IMR-90 (cell line): ENCODE measurements around the gene NELL1. TPM values are rescaled to one million over a fixed set of nuclear protein-coding genes. Genes with fewer than 3 reads are reported as not detected.

Source experiments
- ATAC-seq: fragments of 200-7000 bp; cut with Tn5 transposase; 2 replicates; pipeline ENCODE4 v1.9.1; 2020; ENCODE audit warnings: low read depth, mild to moderate bottlenecking, moderate library complexity
- BruUV-seq: library from RNA; stranded (reverse); fragments of 400-500 nt; replicated peaks from 2 replicates; lab custom pipeline; 2021; lab: Mats Ljungman, UMichigan
- CTCF ChIA-PET: fragments of 300-600 bp; formaldehyde crosslinking; extraction: SDS; loops from one replicate; lab custom pipeline; 2021; ENCODE audit warnings: antibody characterized with exemption; lab: Yijun Ruan, JAX
- POLR2A ChIA-PET: fragments of 300-600 bp; sonication (Branson Sonifier 250); formaldehyde crosslinking; loops from one replicate; lab custom pipeline; 2022; ENCODE audit warnings: antibody characterized with exemption; ENCODE audit not compliant: unreplicated experiment; lab: Charles Lee
- DNase-seq: peaks from one replicate; pipeline ENCODE4 v3.0.0; 2013
- H2AFZ ChIP-seq: replicated peaks from 2 replicates; pipeline ENCODE3; 2013; ENCODE audit warnings: low read length, mild to moderate bottlenecking; ENCODE audit not compliant: poor library complexity
- H2AK5ac ChIP-seq: 2 replicates; pipeline ENCODE4 v1.6.1; 2013; ENCODE audit warnings: low read depth, low read length, inconsistent platforms
- H2AK9ac ChIP-seq: replicated peaks from 2 replicates; pipeline ENCODE3; 2013; ENCODE audit warnings: mild to moderate bottlenecking, low read depth, low read length, moderate library complexity; ENCODE audit not compliant: poor library complexity
- H2BK120ac ChIP-seq: 2 replicates; pipeline ENCODE4 v1.6.1; 2013; ENCODE audit warnings: low read depth, low read length, inconsistent platforms
- H2BK15ac ChIP-seq: 3 replicates; pipeline ENCODE4 v1.6.1; 2013; ENCODE audit warnings: low read depth, low read length, inconsistent platforms
- H2BK20ac ChIP-seq: 2 replicates; pipeline ENCODE4 v1.6.1; 2013; ENCODE audit warnings: low read depth, mild to moderate bottlenecking, inconsistent platforms, low read length, moderate library complexity
- H2BK5ac ChIP-seq: 2 replicates; pipeline ENCODE4 v1.6.1; 2013; ENCODE audit warnings: mild to moderate bottlenecking, low read depth, low read length, inconsistent platforms; ENCODE audit not compliant: poor library complexity, severe bottlenecking
- H3K14ac ChIP-seq: replicated peaks from 2 replicates; pipeline ENCODE4 v1.6.1; 2013; ENCODE audit warnings: low read depth, low read length, inconsistent platforms
- H3K18ac ChIP-seq: 2 replicates; pipeline ENCODE4 v1.6.1; 2013; ENCODE audit warnings: low read depth, low read length, control low read depth
- H3K23ac ChIP-seq: 2 replicates; pipeline ENCODE4 v1.6.1; 2013; ENCODE audit warnings: low read depth, low read length, inconsistent platforms
- H3K27ac ChIP-seq: 2 replicates; pipeline ENCODE4 v1.5.1; 2013; ENCODE audit warnings: mild to moderate bottlenecking, control low read depth, low read length; ENCODE audit not compliant: insufficient read depth
- H3K27me3 ChIP-seq: 2 replicates; pipeline ENCODE4 v1.6.1; 2013; ENCODE audit warnings: low read length; ENCODE audit not compliant: control insufficient read depth, insufficient read depth
- H3K36me3 ChIP-seq: 2 replicates; pipeline ENCODE4 v1.6.1; 2013; ENCODE audit warnings: low read length, mixed read lengths; ENCODE audit not compliant: control insufficient read depth, insufficient read depth
- H3K4ac ChIP-seq: 2 replicates; pipeline ENCODE4 v1.6.1; 2013; ENCODE audit warnings: low read depth, low read length, inconsistent platforms
- H3K4me1 ChIP-seq: 2 replicates; pipeline ENCODE4 v1.6.1; 2013; ENCODE audit warnings: low read length, mixed read lengths; ENCODE audit not compliant: control insufficient read depth, insufficient read depth
- H3K4me2 ChIP-seq: 2 replicates; pipeline ENCODE4 v1.6.1; 2013; ENCODE audit warnings: low read depth, mild to moderate bottlenecking, control low read depth, low read length, moderate library complexity
- H3K4me3 ChIP-seq: 2 replicates; pipeline ENCODE4 v1.5.1; 2013; ENCODE audit warnings: low read depth, mild to moderate bottlenecking, control low read depth, low read length, moderate library complexity; ENCODE audit not compliant: insufficient read depth
- H3K56ac ChIP-seq: 2 replicates; pipeline ENCODE4 v1.6.1; 2013; ENCODE audit warnings: low read length, inconsistent platforms; ENCODE audit not compliant: insufficient read depth; ENCODE audit errors: extremely low read depth
- H3K79me1 ChIP-seq, 2 experiments: 2 replicates each; pipeline ENCODE4 v1.6.1; 2013; ENCODE audit warnings: low read length in 2 of 2, inconsistent platforms in 1 of 2, low read depth in 1 of 2
- H3K9ac ChIP-seq: 2 replicates; pipeline ENCODE4 v1.6.1; 2013; ENCODE audit warnings: low read depth, low read length, control low read depth
- H3K9me1 ChIP-seq: 2 replicates; pipeline ENCODE4 v1.6.1; 2013; ENCODE audit warnings: low read length, inconsistent platforms; ENCODE audit not compliant: insufficient read depth
- H3K9me3 ChIP-seq: 2 replicates; pipeline ENCODE4 v1.6.1; 2013; ENCODE audit warnings: low read length; ENCODE audit not compliant: control insufficient read depth, insufficient read depth
- H4K20me1 ChIP-seq: 2 replicates; pipeline ENCODE4 v1.6.1; 2013; ENCODE audit warnings: low read length, inconsistent platforms; ENCODE audit not compliant: insufficient read depth
- H4K5ac ChIP-seq: 2 replicates; pipeline ENCODE4 v1.6.1; 2013; ENCODE audit warnings: mild to moderate bottlenecking, low read depth, low read length, control low read depth
- H4K8ac ChIP-seq, 2 experiments: 2 replicates each; pipeline ENCODE4 v1.6.1; 2013; ENCODE audit warnings: low read depth in 2 of 2, low read length in 2 of 2, control low read depth in 1 of 2, inconsistent platforms in 1 of 2
- H4K91ac ChIP-seq: 2 replicates; pipeline ENCODE4 v1.6.1; 2013; ENCODE audit warnings: low read depth, low read length, inconsistent platforms; ENCODE audit not compliant: insufficient read depth
- CEBPB ChIP-seq: IDR thresholded peaks from 2 replicates; pipeline ENCODE4 v1.6.1; 2012; ENCODE audit warnings: low read depth, low read length, improper control_type of control experiment
- FOS ChIP-seq: fragments of 150-350 bp; IDR thresholded peaks from 2 replicates; pipeline ENCODE4 v1.6.1; 2016; ENCODE audit warnings: low read depth, low read length
- MAFK ChIP-seq: IDR thresholded peaks from 2 replicates; pipeline ENCODE4 v1.6.1; 2012; ENCODE audit warnings: low read depth, low read length, improper control_type of control experiment
- MAZ ChIP-seq: IDR thresholded peaks from 2 replicates; pipeline ENCODE4 v1.6.1; 2012; ENCODE audit warnings: low read depth, mild to moderate bottlenecking, low read length, improper control_type of control experiment, moderate library complexity, borderline replicate concordance
- MXI1 ChIP-seq: IDR thresholded peaks from 2 replicates; pipeline ENCODE4 v1.6.1; 2012; ENCODE audit warnings: low read depth, mild to moderate bottlenecking, low read length, moderate library complexity, borderline replicate concordance
- NFE2L2 ChIP-seq: fragments of 150-350 bp; IDR thresholded peaks from 2 replicates; pipeline ENCODE4 v1.6.1; 2016; ENCODE audit warnings: low read depth, mild to moderate bottlenecking, low read length
- POLR2A ChIP-seq: IDR thresholded peaks from 2 replicates; pipeline ENCODE4 v1.6.1; 2012; ENCODE audit warnings: mild to moderate bottlenecking, low read depth, low read length
- RAD21 ChIP-seq: IDR thresholded peaks from 2 replicates; pipeline ENCODE4 v1.6.1; 2012; ENCODE audit warnings: low read length, improper control_type of control experiment
- RCOR1 ChIP-seq: IDR thresholded peaks from 2 replicates; pipeline ENCODE4 v1.6.1; 2012; ENCODE audit warnings: mild to moderate bottlenecking, low read length, improper control_type of control experiment; ENCODE audit not compliant: insufficient replicate concordance
- RFX5 ChIP-seq: IDR thresholded peaks from 2 replicates; pipeline ENCODE4 v1.8.0; 2012; ENCODE audit warnings: low read depth, mild to moderate bottlenecking, low read length, moderate library complexity
- SMC3 ChIP-seq: fragments of 150-350 bp; IDR thresholded peaks from 2 replicates; pipeline ENCODE4 v1.6.1; 2016; ENCODE audit warnings: low read depth, mild to moderate bottlenecking, antibody characterized with exemption, low read length, moderate library complexity
- WGBS, 2 experiments: methylation state at CpG; one replicate each; pipeline versions ENCODE4 v1.1.5 to v1.1.7; 2013; ENCODE audit warnings: missing lambda C conversion rate in 2 of 2; ENCODE audit not compliant: insufficient read length in 1 of 2; ENCODE audit errors: extremely low coverage in 2 of 2; 5-methylcytosine and 5-hydroxymethylcytosine counted together
- dilution Hi-C: fragments of 300-500 bp; cut with HindIII; formaldehyde crosslinking; loops from one replicate; pipeline ENCODE4 v1.14.3; 2018; ENCODE audit warnings: low sequenced_read_pairs; ENCODE audit not compliant: unreplicated experiment
- in situ Hi-C: fragments of 300-500 bp; cut with MboI; formaldehyde crosslinking; loops from 3 replicates; pipeline ENCODE4 v1.14.3; 2019; ENCODE audit warnings: low sequenced_read_pairs, inconsistent platforms, mixed read lengths
- intact Hi-C: fragments of 100-400 bp; cut with micrococcal nuclease; formaldehyde crosslinking; loops from 2 replicates; pipeline ENCODE4 v1.10.0; 2022
- polyA plus RNA-seq, 3 experiments: library from polyadenylated mRNA; depleted of rRNA; stranded (reverse); fragments of >200 nt; gene quantifications; 2 replicates each; pipeline ENCODE4 v1.2.3, GENCODE V29; 2012; ENCODE audit warnings: low replicate concordance in 1 of 3
- total RNA-seq: library from RNA; depleted of rRNA; stranded (reverse); fragments of >200 nt; gene quantifications from 2 replicates; pipeline ENCODE4 v1.2.3, GENCODE V29; 2012
- TF ChIP-seq, protein P1 (sequence below): fragments of 150-350 bp; IDR thresholded peaks from 2 replicates; pipeline ENCODE4 v1.6.1; 2017; ENCODE audit warnings: mild to moderate bottlenecking, antibody characterized with exemption, low read length, low read depth

NELL1 gene
- total and polyA plus RNA-seq, 2 of the 4 experiments (the other 2 are of a cell fraction), result not detected

GRCh38 chr11:21427726-21428125 is 758.3 kb downstream of the NELL1 start:
- H3K79me1 ChIP-seq, result no peaks in the 10 kb centered on the region
- no peak overlapping the region for H4K91ac ChIP-seq
- intact Hi-C loops, result no loop called here
- H2AFZ ChIP-seq, result no peak overlapping the region
- H2BK20ac ChIP-seq, result no peak overlapping the region
- in situ Hi-C loops, result no loop called here
- H3K36me3 ChIP-seq, result no peaks in the 10 kb centered on the region
- H4K20me1 ChIP-seq, result no peaks in the 10 kb centered on the region
- no peak overlapping the region for H2AK5ac ChIP-seq
- TF ChIP-seq RCOR1 (no peak), CEBPB (no peak), RFX5 (no peak), POLR2A (no peak), FOS (no peak), MXI1 (no peak), NFE2L2 (no peak), MAFK (no peak), RAD21 (no peak), MAZ (no peak), SMC3 (no peak)
- TF ChIP-seq, protein P1, sequence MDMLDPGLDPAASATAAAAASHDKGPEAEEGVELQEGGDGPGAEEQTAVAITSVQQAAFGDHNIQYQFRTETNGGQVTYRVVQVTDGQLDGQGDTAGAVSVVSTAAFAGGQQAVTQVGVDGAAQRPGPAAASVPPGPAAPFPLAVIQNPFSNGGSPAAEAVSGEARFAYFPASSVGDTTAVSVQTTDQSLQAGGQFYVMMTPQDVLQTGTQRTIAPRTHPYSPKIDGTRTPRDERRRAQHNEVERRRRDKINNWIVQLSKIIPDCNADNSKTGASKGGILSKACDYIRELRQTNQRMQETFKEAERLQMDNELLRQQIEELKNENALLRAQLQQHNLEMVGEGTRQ, result no peak
- no peak overlapping the region for H2BK120ac ChIP-seq
- no peak overlapping the region for H2AK9ac ChIP-seq
- dilution Hi-C loops, result no loop called here
- H3K18ac ChIP-seq, result no peak overlapping the region
- H3K27me3 ChIP-seq, result no peaks in the 10 kb centered on the region
- no peak overlapping the region for H4K8ac ChIP-seq
- no TSS peak for BruUV-seq
- no peak overlapping the region for H3K14ac ChIP-seq
- H3K27ac ChIP-seq, result no peak overlapping the region
- POLR2A ChIA-PET, result no interaction called here
- H3K9me3 ChIP-seq, result peaks cover 2% of the 10 kb centered on the region
- CTCF ChIA-PET, result no interaction called here
- no peak overlapping the region for H3K4me3 ChIP-seq
- no peak overlapping the region for H2BK15ac ChIP-seq
- ATAC-seq, result no peak
- no peak overlapping the region for H2BK5ac ChIP-seq
- H3K9me1 ChIP-seq, result no peaks in the 10 kb centered on the region
- H3K56ac ChIP-seq, result no peak overlapping the region
- H3K4me1 ChIP-seq, result no peaks in the 10 kb centered on the region
- no peak overlapping the region for H3K4me2 ChIP-seq
- no peak for DNase-seq
- H3K9ac ChIP-seq, result no peak overlapping the region
- H3K4ac ChIP-seq, result no peak overlapping the region
- H3K23ac ChIP-seq, result no peak overlapping the region
- H4K5ac ChIP-seq, result no peak overlapping the region
- WGBS, 2 experiments, result no CpG with 5 or more reads among the region's 1 CpG
